Adrenal gland (tissue), 12 donors: Measurements from ENCODE around the gene ZFP3. TPM values are rescaled to one million over a fixed set of nuclear protein-coding genes. Genes with fewer than 3 reads are reported as not detected.
"Not testable (repeated sequence)": the region's sequence is repeated elsewhere in the genome, so short reads cannot be mapped to it uniquely, and the experiment has no call there.

ENCODE experiments used
- DNase-seq, 7 donors: peaks; one replicate each; pipeline ENCODE4 v3.0.0-alpha.2; 2019 to 2020
- H3K27ac ChIP-seq, 5 donors: fragments of 200-600 bp; sonication (generic) in 4 of 5; 1 replicate in 3 of 5; 2 replicates in 2 of 5; pipeline versions ENCODE4 v1.5.1 to v1.8.0; 2016 to 2020; ENCODE audit warnings: mild to moderate bottlenecking in 1 of 5
- H3K27me3 ChIP-seq: fragments of 200-600 bp; 2 replicates; pipeline ENCODE4 v1.8.0; 2021
- H3K36me3 ChIP-seq, 2 donors: fragments of 200-600 bp; replicated peaks in 1 of 2; 1 replicate in 1 of 2; 2 replicates in 1 of 2; pipeline versions ENCODE4 v1.5.1 to v1.8.0; 2018 to 2022
- H3K4me1 ChIP-seq, 2 donors: fragments of 200-600 bp; replicated peaks in 1 of 2; 1 replicate in 1 of 2; 2 replicates in 1 of 2; pipeline versions ENCODE4 v1.5.1 to v1.8.0; 2018 to 2021
- H3K4me3 ChIP-seq, 4 donors: fragments of 200-600 bp; sonication (generic) in 3 of 4; one replicate each; pipeline ENCODE4 v1.5.1; 2016 to 2018
- H3K9me3 ChIP-seq, 3 donors: fragments of 200-600 bp; sonication (generic) in 1 of 3; replicated peaks in 1 of 3; 1 replicate in 2 of 3; 2 replicates in 1 of 3; pipeline versions ENCODE4 v1.5.1 to v1.8.0; 2016 to 2021
- CTCF ChIP-seq, 6 experiments: fragments of 450-650 bp in 4 of 6; fragments of 200-600 bp in 2 of 6; sonication (generic) in 1 of 6; IDR thresholded peaks; 1 replicate in 5 of 6; 2 replicates in 1 of 6; pipeline versions ENCODE4 v1.5.1 to v1.8.0; 2016 to 2021; ENCODE audit warnings: antibody characterized with exemption in 6 of 6, mild to moderate bottlenecking in 2 of 6, moderate library complexity in 1 of 6
- POLR2A ChIP-seq, 2 donors: fragments of 450-650 bp; IDR thresholded peaks; one replicate each; pipeline ENCODE4 v1.6.1; 2017; ENCODE audit warnings: antibody characterized with exemption in 2 of 2, mild to moderate bottlenecking in 2 of 2, moderate library complexity in 1 of 2
- WGBS, 4 donors: extraction: QIAGEN DNeasy Blood & Tissue Kit in 2 of 4; methylation state at CpG; one replicate each; pipeline versions ENCODE4 v1.1.5 to v1.1.7; 2013 to 2017; 5-methylcytosine and 5-hydroxymethylcytosine counted together
- intact Hi-C, 2 donors: fragments of 100-400 bp; cut with DNase I; formaldehyde crosslinking; loops; one replicate each; pipeline versions ENCODE4 v1.14.1 to v1.15.0; 2022 to 2023
- polyA plus RNA-seq, 3 donors: library from polyadenylated mRNA; stranded (reverse); fragments of 200-250 nt in 2 of 3; fragments of 350-450 nt in 1 of 3; fragmentation: Illumina TruSeq in 1 of 3; extraction: RNeasy Lipid Tissue Mini Kit (QIAGEN cat#74804) in 1 of 3; gene quantifications; one replicate each; pipeline ENCODE4 v1.2.3, GENCODE V29; 2013 to 2014
- total RNA-seq, 9 donors: library from RNA; depleted of rRNA in 4 of 9; stranded (reverse); fragments of >200 nt in 4 of 9; fragments of 120-200 nt in 1 of 9; fragmentation: NEBNext Ultra II Directional in 1 of 9; extraction: Animal tissue kit (Norgen Biotek cat#: 25700) in 1 of 9; gene quantifications; one replicate each; pipeline versions ENCODE4 v1.1.0 to v1.2.4, GENCODE V29; 2013 to 2023
- donor health status: healthy with polysubstance abuse.
- donor health status: Bipolar disorder and iron deficiency.
- donor health status: DM: yes; HTN: yes; CAD: no.
- donor health status: DM: no; HTN: no; CAD: no.
- donor health status: DM: no; HTN: no; CAD: no.
- donor health status: DM: yes; HTN: yes; CAD: no.

Gene ZFP3
- total and polyA plus RNA-seq, 12 donors: 1.6 to 8.4 (median 4.4) TPM

DNA sequence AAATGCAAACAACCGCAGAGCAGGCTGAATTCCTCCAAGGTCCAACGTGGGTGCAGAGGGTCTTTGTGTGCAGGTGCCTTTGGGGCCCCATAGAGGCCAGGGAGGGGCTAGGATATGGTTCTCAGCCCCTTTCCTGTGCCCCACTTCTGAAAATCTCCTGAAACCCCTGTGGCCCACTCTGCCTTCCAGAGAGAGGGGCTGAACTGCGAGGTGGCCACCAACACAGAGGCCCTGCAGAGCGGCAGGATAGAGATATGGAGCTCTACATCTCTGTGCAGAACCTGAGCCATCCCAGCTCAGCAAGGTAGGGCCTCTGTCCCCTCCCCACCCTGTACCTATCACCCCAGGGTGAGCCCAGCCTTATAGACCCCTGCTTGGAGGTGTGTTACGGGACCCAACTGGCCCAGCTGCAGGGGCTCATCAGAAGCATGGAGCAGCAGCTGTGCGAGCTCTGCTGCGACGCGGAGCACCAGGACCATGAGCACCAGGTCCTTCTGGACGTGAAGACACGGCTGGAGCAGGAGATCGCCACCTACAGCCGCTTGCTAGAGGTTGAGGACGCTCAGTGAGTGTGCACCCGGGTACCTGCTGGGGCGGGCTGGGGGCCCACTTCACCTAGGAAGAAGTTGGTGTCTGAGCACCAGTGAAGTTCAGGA, 43.0 kb downstream of the ZFP3 start:
- Histone ChIP-seq H3K27me3 (peaks cover 24% of the 10 kb centered on the region), H3K27ac (no peak overlapping the region), H3K4me1 (peaks cover 0 to 4% of the 10 kb centered on the region in 2 donors), H3K9me3 (no peaks in the 10 kb centered on the region), H3K36me3 (no peaks in the 10 kb centered on the region), H3K4me3 (no peak overlapping the region)
- WGBS, 4 donors: 92 to 97% (median 92%) methylated on average over 4 to 16 of the region's 16 CpGs
- intact Hi-C loops: no loop called here
- TF ChIP-seq CTCF (IDR thresholded peaks at IDR 0.05): no peak
- no peak for TF ChIP-seq POLR2A (IDR thresholded peaks at IDR 0.05)
- no peak for DNase-seq

GRCh38 chr17:5122056-5122455, 43.8 kb downstream of the ZFP3 start:
- H3K36me3 ChIP-seq, H3K9me3 ChIP-seq, H3K4me1 ChIP-seq, H3K27ac ChIP-seq, intact Hi-C loops: not testable (repeated sequence)
- 72 to 74% (median 73%) methylated on average over 5 to 7 of the region's 7 CpGs for WGBS, 4 donors
- Histone ChIP-seq H3K27me3 (peaks cover 21% of the 10 kb centered on the region), H3K4me3 (peak overlapping the region in 2 of 4 donors; percentile 19 to 54)
- DNase-seq: peak in 1 of 7 donors; percentile 18

- no peak overlapping the region for H3K27ac ChIP-seq
- no peaks in the 10 kb centered on the region for H3K9me3 ChIP-seq
- peak in 1 of 7 donors; percentile 38 for DNase-seq
- peak overlapping the region in 2 of 4 donors; percentile 19 to 54 for H3K4me3 ChIP-seq
- no peaks in the 10 kb centered on the region for H3K36me3 ChIP-seq
- peaks cover 21% of the 10 kb centered on the region for H3K27me3 ChIP-seq
- peaks cover 0 to 4% of the 10 kb centered on the region in 2 donors for H3K4me1 ChIP-seq
- WGBS, 4 donors: 0 to 6% (median 3%) methylated on average over 17 to 75 of the region's 75 CpGs
- TF ChIP-seq CTCF (IDR thresholded peaks at IDR 0.05) (no peak), POLR2A (IDR thresholded peaks at IDR 0.05) (no peak)
- intact Hi-C loops: no loop called here
Measured at GRCh38 chr17:5122586-5123342, 44.5 kb downstream of the ZFP3 start.

GRCh38 chr17:5123343-5124124, 45.3 kb downstream of the ZFP3 start:
- TF ChIP-seq CTCF (IDR thresholded peaks at IDR 0.05) (no peak), POLR2A (IDR thresholded peaks at IDR 0.05) (no peak)
- Histone ChIP-seq H3K27me3 (peaks cover 19% of the 10 kb centered on the region), H3K4me3 (peak overlapping the region in 1 of 4 donors; percentile 54), H3K4me1 (peaks cover 0 to 4% of the 10 kb centered on the region in 2 donors), H3K9me3 (no peaks in the 10 kb centered on the region), H3K27ac (no peak overlapping the region), H3K36me3 (no peaks in the 10 kb centered on the region)
- peak in 2 of 7 donors; percentile 9 to 33 for DNase-seq
- intact Hi-C loops: no loop called here
- 50 to 92% (median 60%) methylated on average over 16 to 53 of the region's 53 CpGs for WGBS, 4 donors

DNA sequence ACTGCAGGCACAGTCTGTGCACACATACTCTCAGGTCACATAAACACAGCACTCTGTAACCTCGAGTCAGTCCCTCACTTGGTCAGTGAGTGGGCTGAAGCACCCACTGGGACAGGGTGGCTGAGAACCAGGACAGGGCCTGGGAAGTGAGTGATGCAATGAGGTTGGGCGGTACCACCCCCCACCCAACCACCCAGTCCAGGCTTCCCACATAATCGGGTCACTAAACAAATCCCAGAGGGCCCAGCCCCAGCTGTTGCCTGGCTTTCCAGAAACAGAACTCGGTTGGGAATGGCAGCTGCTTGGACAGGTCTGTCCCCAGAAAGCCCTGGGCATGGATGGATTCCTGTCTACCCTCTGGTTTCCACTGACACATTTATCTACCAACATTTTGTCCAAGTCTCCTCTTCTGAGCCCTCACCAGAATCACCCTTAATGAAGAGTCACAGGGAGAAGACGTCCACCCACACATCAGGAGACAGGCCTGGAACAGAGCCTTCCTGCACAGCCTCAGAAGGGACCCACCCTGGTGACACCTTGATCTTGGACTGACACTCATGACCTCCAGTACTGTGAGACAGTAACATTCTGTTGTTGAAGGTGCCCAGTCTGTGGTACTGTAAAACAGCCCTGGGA, 46.0 kb downstream of the ZFP3 start:
- peaks cover 18% of the 10 kb centered on the region for H3K27me3 ChIP-seq
- DNase-seq: peak in 1 of 7 donors; percentile 28

GRCh38 chr17:5124896-5125295, 46.6 kb downstream of the ZFP3 start:
- 87 to 93% (median 91%) methylated on average over 7 of the region's 7 CpGs for WGBS, 4 donors
- intact Hi-C loops: not testable (repeated sequence)

More for the DNA sequence above, 46.0 kb downstream of the ZFP3 start:
- whole genome bisulfite sequencing, 4 donors: 80 to 91% (median 85%) methylated on average over 4 to 5 of the region's 5 CpGs
- H3K27ac ChIP-seq, H3K4me1 ChIP-seq, H3K4me3 ChIP-seq, H3K36me3 ChIP-seq, intact Hi-C loops, H3K9me3 ChIP-seq: not testable (repeated sequence)

More at GRCh38 chr17:5124896-5125295, 46.6 kb downstream of the ZFP3 start:
- H3K36me3 ChIP-seq, H3K4me1 ChIP-seq, H3K27ac ChIP-seq, H3K9me3 ChIP-seq, DNase-seq, H3K4me3 ChIP-seq: not testable (repeated sequence)
- H3K27me3 ChIP-seq: peaks cover 18% of the 10 kb centered on the region
